Liver (tissue), 9 donors: Measurements from ENCODE around the gene ZFP82. TPM values are rescaled to one million over a fixed set of nuclear protein-coding genes. Genes with fewer than 3 reads are reported as not detected.
A peak's percentile ranks its signal among the peaks of the same experiment; 100 is the strongest.

Experiments used
- DNase-seq: peaks from one replicate; pipeline ENCODE4 v3.0.0-alpha.2; 2017; ENCODE audit warnings: low spot score
- H3K27ac ChIP-seq, 2 donors: one replicate each; pipeline ENCODE4 v1.7.0; 2013; ENCODE audit warnings: inconsistent platforms in 2 of 2, low read length in 2 of 2, control low read depth in 1 of 2, low read depth in 1 of 2, mild to moderate bottlenecking in 1 of 2
- H3K27me3 ChIP-seq, 4 donors: one replicate each; pipeline versions ENCODE4 v1.6.1 to v1.7.0; 2013; ENCODE audit warnings: low read length in 3 of 4, inconsistent platforms in 1 of 4, mild to moderate bottlenecking in 1 of 4, moderate library complexity in 1 of 4; ENCODE audit not compliant: control insufficient read depth in 4 of 4, insufficient read depth in 4 of 4
- H3K36me3 ChIP-seq, 4 donors: one replicate each; pipeline versions ENCODE4 v1.6.1 to v1.7.0; 2013; ENCODE audit warnings: low read length in 3 of 4, mild to moderate bottlenecking in 3 of 4, low read depth in 1 of 4, moderate library complexity in 1 of 4; ENCODE audit not compliant: control insufficient read depth in 4 of 4, insufficient read depth in 3 of 4
- H3K4me1 ChIP-seq, 4 donors: one replicate each; pipeline versions ENCODE4 v1.6.1 to v1.7.0; 2013; ENCODE audit warnings: low read length in 3 of 4, mild to moderate bottlenecking in 3 of 4, moderate library complexity in 1 of 4; ENCODE audit not compliant: control insufficient read depth in 4 of 4, insufficient read depth in 4 of 4
- H3K4me3 ChIP-seq, 3 donors: one replicate each; pipeline versions ENCODE4 v1.6.1 to v1.7.0; 2013; ENCODE audit warnings: low read length in 3 of 3, control low read depth in 1 of 3, low read depth in 1 of 3, mild to moderate bottlenecking in 1 of 3
- H3K9ac ChIP-seq, 2 donors: one replicate each; pipeline ENCODE4 v1.7.0; 2013; ENCODE audit warnings: low read length in 2 of 2, mild to moderate bottlenecking in 2 of 2, moderate library complexity in 2 of 2, control low read depth in 1 of 2, low read depth in 1 of 2
- H3K9me3 ChIP-seq, 4 donors: one replicate each; pipeline versions ENCODE4 v1.6.1 to v1.7.0; 2013; ENCODE audit warnings: low read length in 3 of 4; ENCODE audit not compliant: control insufficient read depth in 4 of 4
- EGR1 ChIP-seq, 2 donors: IDR thresholded peaks; 2 replicates each; pipeline ENCODE4 v1.6.1; 2016 to 2018; ENCODE audit warnings: antibody characterized with exemption in 2 of 2, low read depth in 2 of 2
- FOXA2 ChIP-seq: IDR thresholded peaks from 2 replicates; pipeline ENCODE4 v1.6.1; 2016; ENCODE audit warnings: antibody characterized with exemption
- GABPA ChIP-seq, 2 donors: IDR thresholded peaks in 1 of 2; conservative IDR thresholded peaks in 1 of 2; 2 replicates each; pipeline ENCODE4 v1.6.1; 2016; ENCODE audit warnings: antibody characterized with exemption in 2 of 2, mild to moderate bottlenecking in 1 of 2, moderate library complexity in 1 of 2
- HNF4A ChIP-seq, 2 donors: conservative IDR thresholded peaks; 2 replicates each; pipeline ENCODE4 v1.6.1; 2016; ENCODE audit warnings: antibody characterized with exemption in 2 of 2, mild to moderate bottlenecking in 2 of 2
- HNF4G ChIP-seq: IDR thresholded peaks from 2 replicates; pipeline ENCODE4 v1.6.1; 2016; ENCODE audit warnings: antibody characterized with exemption
- NR2F2 ChIP-seq: IDR thresholded peaks from 2 replicates; pipeline ENCODE4 v1.6.1; 2016; ENCODE audit warnings: antibody characterized with exemption
- RAD21 ChIP-seq, 2 donors: IDR thresholded peaks; 2 replicates each; pipeline ENCODE4 v1.6.1; 2016; ENCODE audit warnings: antibody characterized with exemption in 2 of 2, mild to moderate bottlenecking in 2 of 2
- YY1 ChIP-seq: IDR thresholded peaks from 2 replicates; pipeline ENCODE4 v1.6.1; 2016; ENCODE audit warnings: antibody characterized with exemption, mild to moderate bottlenecking
- ZBTB33 ChIP-seq: IDR thresholded peaks from 2 replicates; pipeline ENCODE4 v1.6.1; 2016; ENCODE audit warnings: antibody characterized with exemption
- WGBS: extraction: QIAGEN DNeasy Blood & Tissue Kit; methylation state at CpG from one replicate; pipeline ENCODE4 v1.1.7; 2013; 5-methylcytosine and 5-hydroxymethylcytosine counted together
- polyA plus RNA-seq, 2 donors: library from polyadenylated mRNA; stranded (reverse) in 1 of 2; unstranded in 1 of 2; fragments of 200-250 nt in 1 of 2; fragments of >200 nt in 1 of 2; fragmentation: Nextera tagmentation in 1 of 2; extraction: Ambion mirVana in 1 of 2; gene quantifications; one replicate each; pipeline versions ENCODE4 v1.2.1 to v1.2.3, GENCODE V29; 2013 to 2015
- total RNA-seq, 2 donors: library from RNA; depleted of rRNA; stranded (reverse); fragments of >200 nt; gene quantifications; one replicate each; pipeline ENCODE4 v1.2.3, GENCODE V29; 2014
- TF ChIP-seq, protein P1 (sequence below): IDR thresholded peaks from 2 replicates; pipeline ENCODE4 v1.6.1; 2016; ENCODE audit warnings: antibody characterized with exemption
- TF ChIP-seq, protein P2 (sequence below): IDR thresholded peaks from 2 replicates; pipeline ENCODE4 v1.6.1; 2016; ENCODE audit warnings: antibody characterized with exemption
- TF ChIP-seq, protein P3 (sequence below): fragments of 150-350 bp; IDR thresholded peaks from 2 replicates; pipeline ENCODE4 v1.5.1; 2017; ENCODE audit warnings: improper control_type of control experiment, low read depth, low read length; ENCODE audit not compliant: missing input control
- donor health status: healthy.
- donor health status: healthy.
- donor health status: healthy.
- donor health status: healthy.
- donor health status: healthy.

Gene ZFP82
- total and polyA plus RNA-seq, 4 donors, result 0.40 to 3.1 (median 1.0) TPM

GRCh38 chr19:36373638-36374156 is 44.7 kb downstream of the ZFP82 start:
- Histone ChIP-seq H3K36me3 (peaks cover 0 to 11% (median under 1%) of the 10 kb centered on the region in 4 donors), H3K4me3 (peak overlapping the region in 1 of 3 donors; percentile 17), H3K27me3 (no peaks in the 10 kb centered on the region), H3K4me1 (peaks cover 2 to 15% (median 14%) of the 10 kb centered on the region in 4 donors), H3K9ac (no peak overlapping the region), H3K27ac (no peak overlapping the region), H3K9me3 (peaks cover 9 to 15% (median 12%) of the 10 kb centered on the region in 4 donors)
- WGBS, result 98% methylated on average over 5 of the region's 5 CpGs
- no peak for DNase-seq
- TF ChIP-seq FOXA2 (no peak), HNF4G (no peak), HNF4A (conservative IDR thresholded peaks at IDR 0.05) (no peak), RAD21 (IDR thresholded peaks at IDR 0.05) (no peak), ZBTB33 (no peak), NR2F2 (no peak), GABPA (IDR thresholded peaks at IDR 0.05 in 1 of 2, conservative IDR thresholded peaks at IDR 0.05 in 1 of 2) (no peak), EGR1 (IDR thresholded peaks at IDR 0.05; ENCODE audit: low read depth in 2 of 2) (no peak)
- TF ChIP-seq, protein P1, sequence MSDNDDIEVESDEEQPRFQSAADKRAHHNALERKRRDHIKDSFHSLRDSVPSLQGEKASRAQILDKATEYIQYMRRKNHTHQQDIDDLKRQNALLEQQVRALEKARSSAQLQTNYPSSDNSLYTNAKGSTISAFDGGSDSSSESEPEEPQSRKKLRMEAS, result no peak
- TF ChIP-seq, protein P2, sequence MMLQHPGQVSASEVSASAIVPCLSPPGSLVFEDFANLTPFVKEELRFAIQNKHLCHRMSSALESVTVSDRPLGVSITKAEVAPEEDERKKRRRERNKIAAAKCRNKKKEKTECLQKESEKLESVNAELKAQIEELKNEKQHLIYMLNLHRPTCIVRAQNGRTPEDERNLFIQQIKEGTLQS, result no peak
- TF ChIP-seq, protein P3, sequence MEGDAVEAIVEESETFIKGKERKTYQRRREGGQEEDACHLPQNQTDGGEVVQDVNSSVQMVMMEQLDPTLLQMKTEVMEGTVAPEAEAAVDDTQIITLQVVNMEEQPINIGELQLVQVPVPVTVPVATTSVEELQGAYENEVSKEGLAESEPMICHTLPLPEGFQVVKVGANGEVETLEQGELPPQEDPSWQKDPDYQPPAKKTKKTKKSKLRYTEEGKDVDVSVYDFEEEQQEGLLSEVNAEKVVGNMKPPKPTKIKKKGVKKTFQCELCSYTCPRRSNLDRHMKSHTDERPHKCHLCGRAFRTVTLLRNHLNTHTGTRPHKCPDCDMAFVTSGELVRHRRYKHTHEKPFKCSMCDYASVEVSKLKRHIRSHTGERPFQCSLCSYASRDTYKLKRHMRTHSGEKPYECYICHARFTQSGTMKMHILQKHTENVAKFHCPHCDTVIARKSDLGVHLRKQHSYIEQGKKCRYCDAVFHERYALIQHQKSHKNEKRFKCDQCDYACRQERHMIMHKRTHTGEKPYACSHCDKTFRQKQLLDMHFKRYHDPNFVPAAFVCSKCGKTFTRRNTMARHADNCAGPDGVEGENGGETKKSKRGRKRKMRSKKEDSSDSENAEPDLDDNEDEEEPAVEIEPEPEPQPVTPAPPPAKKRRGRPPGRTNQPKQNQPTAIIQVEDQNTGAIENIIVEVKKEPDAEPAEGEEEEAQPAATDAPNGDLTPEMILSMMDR, result no peak

- H3K36me3 ChIP-seq, result peaks cover 5 to 21% (median 9%) of the 10 kb centered on the region in 4 donors
- H3K27ac ChIP-seq, result no peak overlapping the region
- peaks cover 12 to 17% (median 14%) of the 10 kb centered on the region in 4 donors for H3K9me3 ChIP-seq
- H3K27me3 ChIP-seq, result no peaks in the 10 kb centered on the region
- no peak for DNase-seq
- no peak overlapping the region for H3K4me3 ChIP-seq
- TF ChIP-seq YY1, result no peak
- no peak for TF ChIP-seq RAD21 (IDR thresholded peaks at IDR 0.05)
- TF ChIP-seq, protein P3, result no peak
- TF ChIP-seq, protein P2, result no peak
- H3K4me1 ChIP-seq, result no peaks in the 10 kb centered on the region
- H3K9ac ChIP-seq, result no peak overlapping the region
Observed at GRCh38 chr19:36371886-36372285, 46.6 kb downstream of the ZFP82 start.
